Measurements from ENCODE around the gene TCF3. TPM values are rescaled to one million over a fixed set of nuclear protein-coding genes. Genes with fewer than 3 reads are reported as not detected.
A peak's percentile ranks its signal among the peaks of the same experiment; 100 is the strongest.

TCF3 gene
- total RNA-seq, 3 donors from 2014 or later (not counting 1 experiment from before 2014, with no cell fraction given), result 54.5 to 72.2 (median 64.3) TPM

DNA sequence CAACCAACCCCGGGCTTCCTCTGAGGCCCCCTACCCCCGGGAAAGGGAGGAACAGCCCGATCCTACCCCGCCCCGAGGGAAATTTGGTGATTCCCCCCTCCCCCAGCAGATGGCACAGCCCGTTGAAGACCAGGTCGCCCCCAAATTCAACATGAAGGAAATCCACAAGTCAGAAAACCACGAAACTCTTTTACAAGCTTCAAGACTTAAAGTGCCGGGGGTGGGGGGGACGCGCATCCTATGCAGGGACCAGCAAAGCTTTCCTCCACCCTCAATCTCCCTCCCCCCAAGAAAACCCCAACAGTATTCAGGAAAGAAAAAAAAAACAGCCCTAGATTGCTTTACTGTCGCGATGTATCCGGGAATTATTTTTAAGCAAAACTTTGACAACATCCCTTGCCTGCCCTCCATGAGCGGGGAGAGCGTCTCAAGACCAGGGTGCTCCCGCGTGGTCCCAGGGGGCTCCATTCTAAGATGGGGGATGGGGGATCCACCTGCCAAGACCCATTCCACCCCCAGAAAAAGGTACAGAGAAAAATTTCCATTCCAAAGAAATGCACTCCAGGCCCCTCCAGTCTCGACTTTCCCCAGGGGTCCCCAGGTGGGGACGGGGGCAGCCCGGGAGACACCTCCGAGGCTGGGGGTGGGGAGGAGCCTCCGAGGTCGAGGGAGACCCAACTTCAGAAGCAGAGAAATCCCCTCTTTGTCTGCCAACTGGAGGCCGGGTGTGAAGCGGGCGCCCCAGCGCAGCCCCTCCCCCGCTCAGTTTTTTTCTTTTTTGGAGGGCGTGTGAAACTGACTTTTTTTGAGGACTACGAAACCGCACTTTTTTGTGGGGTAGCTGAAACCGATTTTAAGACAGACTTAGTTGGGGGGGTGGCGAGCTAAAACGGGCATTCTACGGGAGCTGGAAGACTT is 1.5 kb downstream of the TCF3 start:
- TF ChIP-seq, protein P1, sequence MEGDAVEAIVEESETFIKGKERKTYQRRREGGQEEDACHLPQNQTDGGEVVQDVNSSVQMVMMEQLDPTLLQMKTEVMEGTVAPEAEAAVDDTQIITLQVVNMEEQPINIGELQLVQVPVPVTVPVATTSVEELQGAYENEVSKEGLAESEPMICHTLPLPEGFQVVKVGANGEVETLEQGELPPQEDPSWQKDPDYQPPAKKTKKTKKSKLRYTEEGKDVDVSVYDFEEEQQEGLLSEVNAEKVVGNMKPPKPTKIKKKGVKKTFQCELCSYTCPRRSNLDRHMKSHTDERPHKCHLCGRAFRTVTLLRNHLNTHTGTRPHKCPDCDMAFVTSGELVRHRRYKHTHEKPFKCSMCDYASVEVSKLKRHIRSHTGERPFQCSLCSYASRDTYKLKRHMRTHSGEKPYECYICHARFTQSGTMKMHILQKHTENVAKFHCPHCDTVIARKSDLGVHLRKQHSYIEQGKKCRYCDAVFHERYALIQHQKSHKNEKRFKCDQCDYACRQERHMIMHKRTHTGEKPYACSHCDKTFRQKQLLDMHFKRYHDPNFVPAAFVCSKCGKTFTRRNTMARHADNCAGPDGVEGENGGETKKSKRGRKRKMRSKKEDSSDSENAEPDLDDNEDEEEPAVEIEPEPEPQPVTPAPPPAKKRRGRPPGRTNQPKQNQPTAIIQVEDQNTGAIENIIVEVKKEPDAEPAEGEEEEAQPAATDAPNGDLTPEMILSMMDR (IDR thresholded peaks at IDR 0.05), result no peak
- Histone ChIP-seq H3K36me3 (ENCODE audit: control insufficient read depth, insufficient read depth, low read length) (peaks cover 3% of the 10 kb centered on the region), H3K27me3 (ENCODE audit: control insufficient read depth, insufficient read depth, low read length) (no peaks in the 10 kb centered on the region), H3K4me3 (ENCODE audit: low read length) (peak overlapping the region; percentile 73), H3K4me1 (ENCODE audit: control insufficient read depth, insufficient read depth, low read length) (peaks cover 45% of the 10 kb centered on the region), H3K9me3 (ENCODE audit: control insufficient read depth, insufficient read depth, low read length) (no peaks in the 10 kb centered on the region), H3K27ac (ENCODE audit: low read length) (peak overlapping the region; percentile 58)
- intact Hi-C loops (cut with micrococcal nuclease), result no loop called here
- H3K4me3 Mint-ChIP-seq, result peak overlapping the region; percentile 99
- no peaks in the 10 kb centered on the region for H3K9me3 Mint-ChIP-seq
- H3K27ac Mint-ChIP-seq, result peak overlapping the region; percentile 90 to 94
- DNase-seq (peak; percentile 62 to 89), ATAC-seq (peak; percentile 9 to 18 (median 12))
- no peaks in the 10 kb centered on the region for H3K27me3 Mint-ChIP-seq (ENCODE audit: low read depth in 2 of 2)
- H3K36me3 Mint-ChIP-seq, result no peaks in the 10 kb centered on the region
- WGBS (ENCODE audit: insufficient coverage), result 1% methylated on average over 31 of the region's 36 CpGs
- peaks cover 12% of the 10 kb centered on the region in 2 donors for H3K4me1 Mint-ChIP-seq

DNA sequence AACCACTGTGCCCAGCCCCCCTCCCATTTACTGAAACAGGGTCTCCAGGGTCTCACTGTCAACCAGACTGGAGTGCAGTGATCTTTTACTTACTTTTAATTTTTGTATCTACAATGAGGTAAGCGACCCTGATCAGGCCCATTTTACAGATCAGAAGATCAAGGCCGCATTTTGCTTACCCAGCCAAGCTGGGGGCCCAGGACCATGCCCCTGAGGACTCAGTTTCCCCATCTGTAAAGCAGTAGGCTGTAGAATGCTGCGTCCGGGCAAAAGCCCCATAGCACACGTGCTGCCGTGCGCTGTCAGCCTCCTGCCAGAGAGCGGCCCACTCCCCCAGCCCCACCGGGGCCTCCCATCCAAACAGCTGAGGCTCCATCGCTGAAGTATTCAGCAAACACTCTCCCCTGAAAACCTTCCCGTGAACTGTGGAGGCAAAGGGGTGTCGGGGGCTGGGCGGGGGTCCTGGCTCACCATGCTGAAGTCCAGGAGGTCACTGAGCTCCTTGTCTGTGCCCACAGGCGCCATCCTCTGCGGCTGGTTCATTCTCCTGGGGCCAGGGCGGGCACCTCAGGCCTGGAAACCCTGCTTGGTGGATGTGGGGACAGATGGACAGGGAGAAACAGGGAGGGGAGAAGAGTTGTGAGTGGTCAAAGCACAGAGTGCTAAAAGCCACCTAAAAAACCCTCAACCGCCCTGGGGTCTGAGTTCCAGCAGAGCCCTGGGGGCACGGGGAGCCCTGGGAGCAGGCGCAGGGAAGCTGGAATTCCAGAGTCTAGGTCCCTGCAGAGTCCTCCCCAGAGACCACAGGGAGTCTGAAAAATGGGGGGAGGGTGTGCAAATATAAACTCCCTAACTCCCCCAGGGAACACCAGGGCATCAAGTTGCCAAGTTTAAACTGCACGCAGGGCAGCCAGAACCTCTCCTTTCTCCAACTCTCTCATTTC is 2.4 kb downstream of the TCF3 start:
- no peaks in the 10 kb centered on the region for H3K9me3 Mint-ChIP-seq
- no peak for ATAC-seq
- Histone ChIP-seq H3K4me3 (ENCODE audit: low read length) (no peak overlapping the region), H3K36me3 (ENCODE audit: control insufficient read depth, insufficient read depth, low read length) (peaks cover 9% of the 10 kb centered on the region), H3K4me1 (ENCODE audit: control insufficient read depth, insufficient read depth, low read length) (peaks cover 45% of the 10 kb centered on the region), H3K9me3 (ENCODE audit: control insufficient read depth, insufficient read depth, low read length) (no peaks in the 10 kb centered on the region), H3K27ac (ENCODE audit: low read length) (peak overlapping the region; percentile 57), H3K27me3 (ENCODE audit: control insufficient read depth, insufficient read depth, low read length) (no peaks in the 10 kb centered on the region)
- H3K4me1 Mint-ChIP-seq, result peaks cover 12% of the 10 kb centered on the region in 2 donors
- H3K27me3 Mint-ChIP-seq (ENCODE audit: low read depth in 2 of 2), result no peaks in the 10 kb centered on the region
- intact Hi-C loops (cut with micrococcal nuclease), result no loop called here
- TF ChIP-seq, protein P1 (IDR thresholded peaks at IDR 0.05), result no peak
- H3K27ac Mint-ChIP-seq, result peak overlapping the region; percentile 90 to 94
- WGBS (ENCODE audit: insufficient coverage), result 90% methylated on average over 20 of the region's 20 CpGs
- H3K36me3 Mint-ChIP-seq, result no peaks in the 10 kb centered on the region
- peak overlapping the region; percentile 99 for H3K4me3 Mint-ChIP-seq
- no peak for DNase-seq

DNA sequence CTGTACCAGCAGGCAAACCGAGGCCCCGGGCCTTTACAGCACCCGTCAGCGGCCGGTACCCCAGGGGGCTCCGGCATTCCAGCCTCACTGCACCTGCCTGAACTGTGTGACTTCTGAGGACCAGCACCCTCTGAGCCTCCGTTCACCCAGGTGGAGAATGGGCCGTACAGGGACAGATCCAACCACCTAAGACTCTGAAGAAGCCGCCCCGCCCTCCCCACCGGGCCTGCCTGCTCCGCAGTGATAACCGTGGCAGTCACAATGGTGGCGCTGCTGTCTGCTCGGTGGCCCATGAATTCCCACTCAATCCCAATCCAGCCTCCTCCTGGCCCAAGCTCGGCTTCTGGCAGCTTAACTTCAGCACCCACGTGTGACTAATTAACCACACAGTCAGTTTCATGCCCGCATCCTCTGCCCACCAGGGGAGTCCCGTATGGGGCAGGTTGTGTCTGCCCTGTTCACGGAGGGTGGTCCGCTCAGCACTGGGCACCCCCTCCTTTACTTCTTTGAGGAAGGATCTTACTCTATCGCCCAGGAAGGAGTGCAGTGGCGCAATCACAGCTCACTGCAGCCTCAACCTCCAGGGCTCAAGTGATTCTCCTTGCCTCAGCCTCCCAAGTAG is 3.4 kb downstream of the TCF3 start:
- Histone ChIP-seq H3K4me1 (ENCODE audit: control insufficient read depth, insufficient read depth, low read length) (peaks cover 45% of the 10 kb centered on the region), H3K27ac (ENCODE audit: low read length) (peak overlapping the region; percentile 5), H3K4me3 (ENCODE audit: low read length) (no peak overlapping the region), H3K36me3 (ENCODE audit: control insufficient read depth, insufficient read depth, low read length) (peaks cover 9% of the 10 kb centered on the region), H3K9me3 (ENCODE audit: control insufficient read depth, insufficient read depth, low read length) (no peaks in the 10 kb centered on the region), H3K27me3 (ENCODE audit: control insufficient read depth, insufficient read depth, low read length) (no peaks in the 10 kb centered on the region)
- no peaks in the 10 kb centered on the region for H3K9me3 Mint-ChIP-seq
- ATAC-seq, result no peak
- no peaks in the 10 kb centered on the region for H3K36me3 Mint-ChIP-seq
- no peaks in the 10 kb centered on the region for H3K27me3 Mint-ChIP-seq (ENCODE audit: low read depth in 2 of 2)
- intact Hi-C loops (cut with micrococcal nuclease), result no loop called here
- no peak overlapping the region for H3K4me3 Mint-ChIP-seq
- peak overlapping the region; percentile 23 to 65 for H3K27ac Mint-ChIP-seq
- WGBS (ENCODE audit: insufficient coverage), result 70% methylated on average over 23 of the region's 23 CpGs
- H3K4me1 Mint-ChIP-seq, result peaks cover 12% of the 10 kb centered on the region in 2 donors
- TF ChIP-seq, protein P1 (IDR thresholded peaks at IDR 0.05), result no peak
- no peak for DNase-seq
